Measurements from ENCODE around the gene RHOF.
"Not testable (repeated sequence)": the region's sequence is repeated elsewhere in the genome, so short reads cannot be mapped to it uniquely, and the experiment has no call there.

Gene RHOF

DNA sequence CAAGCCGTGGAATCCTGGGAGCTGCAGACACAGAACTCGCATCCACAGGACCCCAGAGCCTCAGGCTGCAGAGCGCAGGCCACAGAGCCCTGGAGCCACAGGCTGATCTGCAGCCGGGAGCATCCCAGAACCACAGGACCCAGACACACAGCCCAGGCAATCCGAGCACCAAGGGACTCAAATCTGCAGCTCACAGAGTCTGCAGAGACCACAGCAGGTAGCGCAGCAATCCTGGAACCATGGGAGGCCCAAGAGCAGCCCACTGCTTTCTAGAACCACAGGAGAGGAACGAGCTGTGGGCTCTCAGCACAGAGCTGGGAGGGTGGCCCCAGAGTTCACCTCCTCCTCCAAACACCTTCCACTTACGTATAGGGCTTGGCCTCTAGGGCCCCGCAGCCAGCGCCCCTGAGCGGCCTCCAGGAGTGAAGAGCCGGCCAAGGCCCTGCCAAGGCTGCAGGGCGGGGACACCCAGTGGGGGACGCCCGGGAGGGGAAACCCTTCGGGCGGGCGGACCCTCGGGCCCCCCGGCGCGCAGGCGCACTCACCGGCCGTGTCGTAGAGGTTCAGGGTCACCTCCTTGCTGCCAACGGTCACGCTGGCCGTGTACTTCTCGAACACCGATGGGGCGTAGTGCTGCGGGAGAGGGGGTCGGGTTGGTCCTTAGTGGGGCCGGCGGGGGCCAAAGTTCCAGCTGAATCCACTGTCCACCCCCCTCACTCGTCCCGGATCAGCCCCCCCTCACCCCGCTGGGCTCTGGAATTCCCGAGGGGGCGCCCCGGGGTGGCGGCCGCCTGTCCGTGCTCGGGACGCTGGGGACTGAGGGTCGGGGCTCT lies 665 bp downstream of the RHOF start:
- DNase-seq (ENCODE audit: low read depth): no peak

DNA sequence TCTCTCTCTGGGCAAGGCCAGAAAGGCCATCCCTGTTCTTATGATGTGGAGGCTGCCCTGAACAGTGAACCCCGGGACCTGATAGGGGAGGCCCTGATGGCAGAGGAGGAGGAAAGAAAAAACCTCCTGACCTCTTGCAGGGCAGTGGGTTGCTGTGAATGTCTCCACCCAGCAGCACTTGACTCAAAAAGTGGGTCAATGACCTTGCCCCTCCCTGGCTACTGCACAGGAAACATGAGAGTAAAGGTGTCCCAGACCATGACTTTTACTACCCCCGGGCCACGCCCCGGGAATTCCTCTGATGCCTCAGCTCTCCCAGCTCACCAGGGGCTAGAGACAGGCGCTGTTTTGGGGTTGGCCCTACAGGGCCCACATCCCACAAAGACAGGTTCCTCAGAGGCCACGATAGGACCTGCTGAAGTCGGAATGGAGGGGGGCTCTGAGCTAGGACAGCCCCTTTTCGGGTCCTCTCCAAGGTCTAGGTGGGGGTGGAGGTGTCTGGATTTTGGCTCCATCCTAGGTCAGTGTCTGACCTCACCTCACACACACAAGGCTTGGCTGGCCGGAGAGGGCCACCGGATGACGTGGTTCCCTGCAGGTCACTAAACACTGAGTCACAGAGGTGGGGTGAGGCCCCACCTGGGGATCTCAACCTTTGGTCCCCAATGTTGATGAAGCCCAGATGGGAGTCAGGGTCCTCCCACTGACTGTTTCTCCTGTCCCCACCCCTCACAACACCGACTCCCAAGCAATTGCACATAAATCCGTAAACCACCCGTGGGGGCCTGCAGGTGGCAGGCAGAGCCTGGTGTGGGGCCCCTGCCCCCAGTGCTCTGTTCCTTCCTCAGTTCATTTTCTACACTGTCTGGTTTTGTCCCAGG lies 1.6 kb downstream of the RHOF start:
- DNase-seq (ENCODE audit: low read depth): no peak

GRCh38 chr12:121790785-121791184 lies 2.7 kb downstream of the RHOF start:
- not testable (repeated sequence) for DNase-seq (ENCODE audit: low read depth)

DNA sequence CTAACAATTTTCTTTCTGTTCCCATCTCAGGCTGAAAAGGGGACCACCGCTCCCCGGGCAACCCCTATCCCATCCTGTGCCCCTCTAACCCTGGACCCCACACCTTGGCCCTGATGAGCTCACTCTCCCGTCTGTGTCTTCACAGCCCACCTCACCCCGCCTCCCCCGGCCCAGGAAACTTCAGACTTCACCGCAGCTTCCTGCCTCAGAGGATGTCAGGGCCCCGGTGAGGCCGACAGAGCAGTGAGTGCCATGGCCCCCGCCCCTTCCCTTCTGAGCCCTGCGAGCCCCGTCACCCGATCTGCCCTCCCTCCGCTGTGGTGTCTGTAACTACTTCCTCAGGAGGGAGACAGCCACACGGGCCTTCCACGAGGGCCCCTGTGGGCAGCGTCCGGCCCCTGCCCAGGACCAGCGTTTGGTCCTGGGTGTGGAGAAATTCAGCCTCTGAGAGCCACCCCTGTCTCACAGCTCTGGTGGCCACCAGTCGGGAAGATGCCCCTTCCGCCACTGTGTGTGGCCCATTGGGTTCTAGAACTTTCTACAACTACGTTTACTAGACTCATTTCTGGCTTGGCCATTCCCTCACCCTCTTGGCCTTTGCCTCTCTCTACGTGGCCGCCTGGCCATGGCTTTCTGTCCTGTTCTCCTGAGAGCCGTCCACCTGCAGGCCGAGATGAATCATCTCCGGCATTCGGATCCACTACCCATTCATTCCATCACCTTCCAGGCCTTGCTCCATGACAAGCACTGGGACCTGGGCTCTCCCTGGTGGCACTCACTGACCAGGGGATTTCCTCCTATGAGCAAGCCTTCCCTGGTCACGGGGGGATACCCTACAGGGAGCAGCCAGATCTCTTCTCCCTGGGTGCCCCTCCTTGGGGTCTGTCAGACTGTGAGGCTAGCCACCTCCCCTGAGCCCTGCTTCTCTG lies 3.4 kb downstream of the RHOF start:
- no peak for DNase-seq (ENCODE audit: low read depth)

DNA sequence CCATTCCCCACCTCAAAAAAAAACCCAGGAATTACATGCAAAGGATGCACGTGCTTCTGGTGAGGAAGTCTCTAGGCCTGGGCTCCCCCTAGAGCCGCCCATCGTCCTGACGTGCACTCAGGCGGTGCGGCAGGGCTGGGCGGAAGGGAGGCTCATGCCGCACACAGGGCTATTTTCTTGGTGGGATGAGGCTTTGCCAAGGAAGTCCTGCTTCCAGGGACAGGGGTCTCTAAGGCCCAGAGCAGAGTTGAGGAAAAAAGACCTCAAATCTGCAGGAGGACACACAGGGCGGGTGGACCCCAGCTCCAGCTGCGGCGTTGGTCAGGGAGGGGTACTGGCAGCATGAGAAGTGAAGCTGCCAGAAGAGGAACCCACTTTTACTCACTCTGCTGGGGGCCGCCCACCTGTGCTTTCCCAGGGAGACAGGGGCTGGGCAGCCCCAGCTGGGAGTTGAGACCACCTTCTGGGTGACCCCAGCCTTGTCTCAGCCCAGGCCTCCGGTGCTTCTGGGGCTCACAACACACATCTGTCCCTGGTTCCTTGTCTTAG lies 4.2 kb downstream of the RHOF start:
- DNase-seq (ENCODE audit: low read depth): no peak

- no peak for DNase-seq (ENCODE audit: low read depth)
Observed at GRCh38 chr12:121788176-121788818, 5.2 kb downstream of the RHOF start.

DNA sequence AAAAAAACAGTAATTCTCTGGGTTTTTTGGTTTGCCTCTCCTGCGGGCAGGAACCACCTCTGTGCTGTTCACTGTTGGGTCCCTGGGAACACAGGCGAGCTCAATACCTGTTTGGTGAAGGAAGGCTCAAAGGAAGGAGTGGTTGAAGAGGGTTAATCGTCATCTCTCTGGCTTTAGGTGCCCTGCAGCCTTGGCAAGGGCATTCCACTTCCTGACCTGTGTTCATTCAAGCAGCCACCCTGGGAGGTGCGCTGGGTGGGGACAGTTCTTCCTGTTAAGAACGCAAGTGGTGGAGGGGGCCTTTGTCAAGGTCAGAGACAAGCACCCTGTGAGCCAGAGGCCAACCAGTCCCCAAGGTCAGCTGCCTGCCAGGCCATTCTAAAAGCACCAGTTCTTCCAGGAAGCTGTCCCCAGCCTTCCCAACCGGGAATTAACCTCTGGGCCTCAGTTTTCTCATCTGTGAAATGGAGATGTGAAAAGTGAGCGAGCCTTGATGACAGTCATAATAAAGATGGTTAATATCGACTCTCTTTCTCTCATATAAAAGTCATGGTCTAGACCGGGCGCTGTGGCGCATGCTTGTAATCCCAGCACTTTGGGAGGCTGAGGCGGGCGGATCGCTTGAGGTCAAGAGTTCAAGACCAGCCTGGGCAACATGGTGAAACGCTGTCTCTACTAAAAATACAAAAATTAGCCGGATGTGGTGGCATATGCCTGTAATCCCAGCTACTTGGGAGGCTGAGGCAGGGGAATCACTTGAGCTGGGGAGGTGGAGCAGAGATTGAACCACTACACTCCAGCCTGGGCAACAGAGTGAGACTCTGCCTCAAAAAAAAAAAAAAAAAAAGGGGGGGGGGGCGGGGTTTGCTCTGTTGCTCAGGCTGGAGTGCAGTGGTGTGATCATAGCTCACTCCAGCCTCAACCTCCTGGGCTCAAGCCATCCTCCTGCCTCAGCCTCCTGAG lies 6.1 kb downstream of the RHOF start:
- DNase-seq (ENCODE audit: low read depth): no peak

DNA sequence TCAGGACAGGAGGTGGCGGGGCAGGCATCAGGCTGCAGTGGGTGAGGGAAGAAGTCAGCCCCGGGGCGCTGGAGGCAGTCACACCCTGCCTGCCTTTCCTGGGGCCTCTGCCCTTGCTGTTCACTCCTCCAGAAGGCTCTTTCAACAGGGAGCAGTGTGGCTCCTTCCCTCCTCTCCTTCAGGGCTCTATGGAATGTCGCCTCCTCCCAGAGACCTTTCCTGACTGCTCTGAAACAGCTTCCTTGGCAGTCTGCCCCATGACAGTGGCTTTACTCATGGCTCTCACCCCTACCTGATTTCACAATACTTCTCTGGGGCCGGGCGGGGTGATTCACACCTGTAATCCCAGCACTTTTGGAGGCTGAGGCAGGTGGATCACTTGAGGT lies 7.1 kb downstream of the RHOF start:
- DNase-seq (ENCODE audit: low read depth): no peak

GRCh38 chr12:121784460-121784859 lies 9.0 kb downstream of the RHOF start:
- DNase-seq (ENCODE audit: low read depth): no peak

- DNase-seq (ENCODE audit: low read depth): no peak
Observed at GRCh38 chr12:121783766-121784165, 9.7 kb downstream of the RHOF start.

GRCh38 chr12:121781998-121782979 lies 11.2 kb downstream of the RHOF start:
- no peak for DNase-seq (ENCODE audit: low read depth)

DNA sequence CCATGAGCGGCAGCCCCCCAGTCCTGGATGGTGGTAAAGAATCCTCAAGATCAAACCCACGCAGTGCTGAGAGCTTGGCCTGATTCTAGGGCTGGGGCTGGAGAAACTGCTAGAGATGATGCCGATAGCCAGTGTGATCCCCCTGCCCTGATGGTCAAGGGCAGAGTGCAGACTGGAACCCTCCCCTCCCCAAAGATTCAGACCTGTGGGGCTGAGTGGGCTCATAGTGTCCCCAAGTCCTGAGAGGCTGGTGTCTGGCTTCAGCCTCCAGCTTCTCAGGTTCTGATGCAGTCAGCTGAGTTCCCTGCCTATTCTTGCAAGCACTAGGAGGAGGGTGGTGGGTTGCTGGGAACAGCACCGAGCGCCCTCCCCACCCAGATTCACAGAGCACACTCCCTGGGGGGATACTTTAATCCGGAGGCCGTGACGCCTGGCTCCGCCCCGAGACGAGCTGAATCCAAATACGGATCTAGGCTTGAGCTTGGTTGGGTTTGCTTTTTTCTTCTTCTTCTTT lies 11.9 kb downstream of the RHOF start:
- no peak for DNase-seq (ENCODE audit: low read depth)

- DNase-seq (ENCODE audit: low read depth): no peak
Observed at GRCh38 chr12:121780429-121780828, 13.1 kb downstream of the RHOF start.

- DNase-seq (ENCODE audit: low read depth): no peak
Observed at GRCh38 chr12:121779422-121779895, 14.0 kb downstream of the RHOF start.

DNA sequence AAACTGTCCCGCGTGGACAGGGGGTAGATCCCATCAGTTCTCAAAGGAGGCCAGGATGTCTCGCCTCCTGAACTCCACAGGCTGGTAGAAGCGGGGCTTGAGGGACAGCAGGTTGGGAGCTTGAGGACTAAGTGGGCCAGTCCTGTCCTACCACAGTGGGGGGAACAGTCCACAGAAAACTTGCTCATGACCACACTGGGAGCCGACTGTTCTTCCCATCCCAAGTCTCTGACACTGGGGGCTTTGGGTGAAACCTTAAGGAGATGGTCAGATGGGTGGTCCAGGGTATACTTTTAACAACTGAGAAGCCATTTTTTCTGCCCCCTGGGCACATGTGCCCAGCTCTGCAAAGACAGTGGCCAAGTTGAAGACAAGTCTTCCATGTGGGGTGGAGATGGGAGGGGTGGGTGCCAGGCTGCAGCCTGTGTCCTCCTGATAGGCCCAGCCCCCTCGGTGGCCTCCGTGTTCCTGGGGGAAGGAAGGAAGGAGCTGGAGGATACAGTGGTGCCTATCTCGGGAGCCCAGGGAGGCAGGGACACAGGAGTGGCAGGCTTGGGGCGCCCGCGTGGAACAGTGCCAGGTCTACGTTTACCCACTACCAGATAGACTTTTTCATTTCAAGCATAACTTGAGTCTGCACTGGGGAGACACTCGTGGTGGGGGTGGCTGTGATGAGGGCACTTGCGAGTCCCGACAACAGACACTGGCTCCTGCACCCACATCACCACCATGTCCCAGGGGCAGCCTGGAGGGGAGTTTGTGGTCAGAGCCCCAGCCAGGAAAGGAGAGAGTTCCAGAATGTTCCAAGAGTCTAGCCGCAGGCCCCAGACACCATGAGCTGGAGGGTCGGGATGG lies 14.7 kb downstream of the RHOF start:
- DNase-seq (ENCODE audit: low read depth): no peak

DNA sequence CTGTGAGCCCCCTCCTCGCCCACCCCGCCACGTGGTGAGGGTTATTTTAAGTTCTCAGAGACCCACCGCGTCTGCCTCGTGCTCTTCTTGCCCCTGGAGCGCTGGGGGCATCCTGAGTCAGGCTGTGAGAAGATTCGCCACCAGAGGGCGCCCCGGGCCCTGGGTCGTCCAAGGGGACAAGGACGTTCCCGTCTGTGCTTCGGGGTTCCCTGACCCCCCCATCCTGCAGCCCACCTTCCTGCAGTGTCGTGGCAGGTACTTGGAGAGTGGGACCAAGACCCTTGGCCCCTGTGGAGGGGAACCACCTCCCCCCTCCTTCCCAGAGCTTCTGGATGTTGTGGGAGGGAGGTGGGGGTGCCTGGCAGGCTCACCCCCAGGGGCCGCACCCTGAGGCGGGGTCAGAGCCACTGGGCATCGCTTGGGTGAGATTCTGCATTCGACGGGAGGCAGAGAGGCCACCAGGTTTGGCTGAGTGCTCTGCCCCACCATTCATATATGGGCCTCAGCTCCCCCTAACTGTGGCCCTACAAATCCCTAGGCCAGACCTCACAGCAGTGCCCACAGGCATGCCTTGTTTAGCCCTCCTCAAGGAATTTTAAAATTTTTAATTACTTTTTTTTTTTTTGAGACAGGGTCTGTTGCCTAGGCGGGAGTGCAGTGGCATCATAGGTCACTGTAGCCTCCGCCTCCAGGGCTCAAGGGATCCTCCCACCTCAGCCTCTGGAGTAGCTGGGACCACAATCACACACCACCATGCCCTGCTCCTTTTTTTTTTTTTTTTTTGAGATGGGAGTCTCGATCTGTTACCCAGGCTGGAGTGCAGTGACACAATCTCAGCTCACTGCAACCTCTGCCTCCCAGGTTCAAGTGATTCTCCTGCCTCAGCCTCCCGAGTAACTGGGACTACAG lies 17.0 kb downstream of the RHOF start:
- no peak for DNase-seq (ENCODE audit: low read depth)
